Stimulated activated CD8-positive, alpha-beta memory T cell treated with anti-CD3 and anti-CD28 coated beads, Interleukin-2, amount 100 ng/mL, for 1 hour (primary cell): ENCODE data around the gene ATOH7.
"Not testable (repeated sequence)": the region's sequence is repeated elsewhere in the genome, so short reads cannot be mapped to it uniquely, and the experiment has no call there.

ENCODE experiments used
- DNase-seq, 2 donors: peaks; one replicate each; pipeline ENCODE4 v3.0.0-alpha.2; 2020; ENCODE audit warnings: low read depth in 2 of 2

Gene ATOH7

GRCh38 chr10:68237173-68237572 is 5.3 kb upstream of the ATOH7 start:
- DNase-seq: no peak

- no peak for DNase-seq
Measured at GRCh38 chr10:68235581-68235980, 3.7 kb upstream of the ATOH7 start.

DNA sequence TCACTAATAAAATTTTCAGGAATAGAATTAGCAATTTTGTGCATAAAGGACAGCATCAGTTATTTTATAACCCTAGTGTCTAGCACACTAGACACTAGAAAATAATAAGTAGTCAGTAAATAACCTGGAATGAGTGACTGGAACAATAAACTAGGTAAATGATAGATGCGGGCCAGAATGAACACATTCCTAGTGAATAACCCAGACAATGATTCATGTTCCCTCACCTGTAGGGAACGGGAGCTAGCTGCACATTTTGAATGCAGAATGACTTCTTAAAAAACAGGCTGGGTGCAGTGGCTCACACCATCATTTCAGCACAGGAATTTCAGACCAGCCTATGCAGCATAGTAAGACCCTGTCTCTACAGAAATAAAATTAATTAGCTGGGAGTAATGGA is 3.2 kb upstream of the ATOH7 start:
- no peak for DNase-seq

DNA sequence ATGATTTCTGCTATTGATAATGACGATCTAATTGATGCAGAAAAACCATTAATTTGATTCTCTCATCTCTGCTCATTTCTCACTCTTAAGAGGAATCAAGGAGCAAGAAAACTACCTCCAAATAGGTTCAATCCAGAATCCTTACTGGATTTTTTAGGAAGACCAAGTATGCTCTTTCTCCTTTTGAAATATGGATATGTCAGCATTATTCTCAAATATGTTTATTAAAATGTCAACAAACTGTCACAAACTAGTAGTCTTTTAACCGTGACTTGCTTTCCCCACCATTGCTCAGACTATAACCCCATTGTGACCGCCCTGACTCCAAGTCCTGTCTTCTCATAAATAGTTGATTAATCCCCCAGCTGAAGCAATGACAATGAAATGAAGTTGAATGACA is 1.1 kb upstream of the ATOH7 start:
- no peak for DNase-seq

GRCh38 chr10:68231106-68231816 is 652 bp downstream of the ATOH7 start:
- DNase-seq: no peak

DNA sequence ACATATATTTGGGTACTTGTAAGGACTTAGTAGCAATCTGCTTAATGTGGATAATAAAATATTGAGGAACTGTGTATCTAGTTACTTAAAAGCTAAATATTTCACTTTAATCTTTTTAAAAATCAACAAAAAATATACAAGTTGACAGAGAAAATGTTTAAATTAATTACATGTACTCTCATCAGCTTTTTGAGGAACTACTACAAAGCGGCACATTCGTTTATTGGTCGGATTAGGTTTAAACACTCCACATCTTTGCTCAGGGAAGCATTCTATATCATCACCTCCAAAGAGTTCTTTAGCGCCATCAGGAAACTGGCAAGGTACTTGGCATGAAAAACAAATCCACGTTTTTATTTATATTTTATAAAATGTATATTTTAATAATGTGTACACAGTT is 1.6 kb downstream of the ATOH7 start:
- no peak for DNase-seq

DNA sequence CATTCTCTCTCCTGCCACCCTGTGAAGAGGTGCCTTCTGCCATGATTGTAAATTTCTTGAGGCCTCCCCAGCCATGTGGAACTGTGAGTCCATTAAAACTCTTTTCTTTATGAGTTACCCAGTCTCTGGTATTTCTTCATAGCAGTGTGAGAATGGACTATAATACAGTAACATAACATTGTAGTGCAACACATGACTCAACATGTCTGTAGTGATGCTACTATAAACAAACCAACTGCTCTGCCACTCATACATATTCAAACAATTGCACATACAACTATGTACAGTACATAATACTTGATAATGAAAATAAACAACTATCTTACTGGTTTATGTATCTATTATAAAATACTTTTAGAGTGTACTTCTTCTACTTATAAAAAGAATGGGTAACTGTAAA is 7.1 kb downstream of the ATOH7 start:
- no peak for DNase-seq

GRCh38 chr10:68223535-68224165 is 8.3 kb downstream of the ATOH7 start:
- DNase-seq: no peak

DNA sequence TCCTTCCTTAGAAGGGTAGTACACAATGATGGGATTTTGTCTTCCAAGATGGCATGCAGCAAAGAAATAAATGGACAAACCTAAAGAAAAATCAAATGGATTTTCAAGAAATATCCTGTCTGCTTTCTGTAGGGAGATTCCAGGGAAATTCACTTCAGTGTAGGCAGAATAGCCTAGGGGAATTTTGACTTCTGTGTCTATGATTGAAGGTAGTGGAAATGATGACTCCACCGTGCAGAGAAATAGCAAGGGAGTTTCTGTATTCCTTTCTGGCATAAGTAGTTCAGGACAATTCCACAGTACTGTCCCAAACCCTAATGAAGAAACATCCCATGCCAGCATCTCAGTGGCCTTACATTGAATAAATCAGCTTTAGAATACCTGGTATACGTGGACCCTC is 9.5 kb downstream of the ATOH7 start:
- no peak for DNase-seq

GRCh38 chr10:68221196-68221595 is 10.7 kb downstream of the ATOH7 start:
- DNase-seq: no peak

GRCh38 chr10:68218786-68219185 is 13.1 kb downstream of the ATOH7 start:
- no peak for DNase-seq

DNA sequence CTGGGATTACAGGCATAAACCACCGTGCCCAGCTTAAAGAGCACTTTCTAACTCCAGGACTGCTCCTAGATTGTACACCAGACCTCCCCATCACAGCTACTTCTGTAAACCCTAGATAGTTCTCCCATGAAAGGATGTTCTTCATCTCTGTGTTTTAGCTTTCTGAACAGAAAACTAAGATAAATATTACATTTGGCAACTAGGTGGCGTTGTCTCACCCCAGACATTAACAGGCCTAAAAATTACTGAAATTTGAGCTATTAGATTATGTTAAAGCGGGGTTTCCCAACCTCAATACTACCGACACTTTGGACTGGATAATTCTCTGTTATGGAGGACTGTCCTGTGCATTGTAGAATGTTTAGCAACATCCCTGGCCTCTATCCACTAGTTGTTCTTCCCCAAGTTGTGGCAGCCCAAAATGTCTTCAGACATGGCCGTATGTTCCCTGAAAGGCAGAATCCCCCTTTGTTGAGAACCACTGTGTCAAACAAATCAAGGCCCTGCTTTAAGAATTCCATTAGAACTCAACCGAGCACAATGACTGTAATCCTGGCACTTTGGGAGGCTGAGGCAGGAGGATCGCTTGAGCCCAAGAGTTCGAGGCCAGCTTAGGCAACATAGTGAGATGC is 19.1 kb downstream of the ATOH7 start:
- DNase-seq: no peak

GRCh38 chr10:68211669-68212068 is 20.2 kb downstream of the ATOH7 start:
- no peak for DNase-seq

- no peak for DNase-seq
Measured at GRCh38 chr10:68208424-68209042, 23.4 kb downstream of the ATOH7 start.

- DNase-seq: no peak
Measured at GRCh38 chr10:68202960-68203353, 29.0 kb downstream of the ATOH7 start.

GRCh38 chr10:68196701-68197100 is 35.2 kb downstream of the ATOH7 start:
- no peak for DNase-seq

DNA sequence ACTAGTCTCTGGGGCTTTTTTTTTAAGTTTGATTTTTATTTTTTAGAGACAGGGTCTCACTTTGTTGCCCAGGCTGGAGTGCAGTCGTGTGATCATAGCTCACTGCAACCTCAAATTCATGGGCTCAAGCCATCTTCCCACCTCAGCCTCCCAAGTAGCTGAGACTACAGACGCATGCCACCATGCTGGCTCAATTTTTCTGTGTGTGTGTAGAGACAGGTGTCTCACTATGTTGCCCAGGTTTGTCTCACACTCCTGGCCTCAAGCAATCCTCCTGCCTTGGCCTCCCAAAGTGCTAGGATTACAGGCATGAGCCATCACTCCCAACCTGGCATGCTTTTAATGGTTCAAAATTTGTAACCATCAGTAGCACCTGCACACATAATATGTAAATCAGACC is 36.1 kb downstream of the ATOH7 start:
- not testable (repeated sequence) for DNase-seq

DNA sequence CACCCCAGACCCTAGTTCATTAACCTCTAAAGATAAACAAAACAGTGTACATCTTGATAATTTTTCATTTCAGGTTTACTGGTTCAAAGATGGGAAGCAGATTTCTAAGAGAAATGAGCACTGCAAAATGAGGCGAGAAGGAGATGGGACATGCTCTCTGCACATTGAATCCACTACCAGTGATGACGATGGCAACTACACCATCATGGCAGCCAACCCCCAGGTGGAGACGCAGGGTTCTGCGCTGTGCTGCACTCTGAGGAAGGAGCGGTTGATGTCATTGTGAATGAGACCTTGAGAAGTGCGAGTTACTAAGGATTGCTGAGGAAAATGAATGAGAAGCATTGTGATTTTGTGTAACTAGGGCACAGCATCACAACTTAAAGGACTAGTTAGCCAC is 37.6 kb downstream of the ATOH7 start:
- no peak for DNase-seq

DNA sequence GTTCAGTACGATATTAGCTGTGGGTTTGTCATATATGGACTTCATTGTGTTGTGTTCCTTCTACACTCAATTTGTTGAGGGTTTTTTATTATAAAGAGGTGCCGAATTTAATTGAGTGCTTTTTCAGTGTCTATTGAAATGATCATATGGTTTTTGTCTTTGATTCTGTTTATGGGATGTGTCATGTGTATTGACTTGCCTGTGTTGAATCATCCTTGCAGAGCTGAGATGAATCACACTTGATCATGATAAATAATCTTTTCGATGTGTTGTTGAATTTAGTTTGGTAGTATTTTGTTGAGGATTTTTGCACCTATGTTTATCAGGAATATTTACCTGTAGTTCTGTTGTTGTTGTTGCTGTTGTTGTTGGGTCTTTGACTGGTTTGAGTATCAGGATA is 39.8 kb downstream of the ATOH7 start:
- no peak for DNase-seq

DNA sequence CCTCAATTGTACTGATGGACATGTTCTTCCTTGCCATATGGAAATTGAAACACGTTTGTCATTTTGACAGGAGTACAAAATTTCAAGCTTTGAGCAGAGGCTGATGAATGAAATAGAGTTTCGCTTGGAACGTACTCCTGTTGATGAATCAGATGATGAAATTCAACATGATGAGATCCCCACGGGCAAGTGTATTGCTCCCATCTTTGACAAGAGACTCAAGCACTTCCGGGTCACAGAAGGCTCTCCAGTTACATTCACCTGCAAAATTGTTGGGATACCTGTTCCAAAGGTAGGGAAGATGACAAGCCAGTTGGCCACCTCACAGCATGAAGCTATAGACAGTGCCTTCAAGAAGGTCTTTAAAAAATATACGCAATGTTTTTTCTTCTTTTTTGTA is 43.1 kb downstream of the ATOH7 start:
- DNase-seq: no peak

GRCh38 chr10:68185085-68185484 is 46.8 kb downstream of the ATOH7 start:
- no peak for DNase-seq

GRCh38 chr10:68184546-68184945 is 47.4 kb downstream of the ATOH7 start:
- DNase-seq: no peak
